Measurements from ENCODE around the gene TENM3.
"Not testable (repeated sequence)": the region's sequence is repeated elsewhere in the genome, so short reads cannot be mapped to it uniquely, and the experiment has no call there.

The TENM3 gene

GRCh38 chr4:182243204-182243603 lies at the start of gene TENM3:
Gene TENM3, plus strand, starts transcription at chr4:182243402. Its CDS starts 80,619 bp downstream, at chr4:182324021.
- DNase-seq: not testable (repeated sequence)

DNA sequence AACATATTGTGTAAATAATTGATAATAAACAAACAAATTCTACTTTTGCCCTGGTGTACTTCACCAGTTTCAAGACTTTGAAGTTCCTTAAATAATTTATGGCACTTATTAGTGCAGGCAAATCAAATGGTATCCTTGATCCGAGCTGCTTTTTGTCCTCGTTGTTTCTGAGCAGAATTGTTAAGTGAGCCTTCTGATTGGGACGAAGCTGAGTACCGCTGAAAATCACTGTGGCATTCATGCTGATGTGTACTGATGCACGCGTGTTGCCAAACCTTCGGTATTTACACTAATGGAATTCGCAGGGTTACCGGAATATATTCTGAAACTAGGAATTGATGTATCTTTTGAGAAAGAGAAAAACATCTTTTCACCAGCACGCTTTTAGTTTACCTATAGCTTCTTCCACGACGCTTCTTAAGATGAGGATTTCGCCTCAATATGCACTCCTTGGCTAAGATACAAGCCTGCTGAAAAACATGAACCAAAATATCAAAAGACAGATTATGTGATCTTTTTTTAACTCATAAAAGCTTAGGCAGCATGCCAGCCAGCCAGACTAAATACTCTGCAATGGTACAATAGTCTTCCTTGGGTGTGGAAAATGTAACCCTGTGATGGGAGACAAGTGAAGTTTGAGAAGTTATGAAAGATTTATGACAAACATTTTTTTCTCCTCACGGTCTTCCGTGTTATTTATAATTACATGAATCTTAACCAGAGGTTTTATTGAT lies 48.9 kb upstream of the TENM3 start:
- no peak for DNase-seq

GRCh38 chr4:182197611-182198010 lies 45.6 kb upstream of the TENM3 start:
- DNase-seq: no peak

DNA sequence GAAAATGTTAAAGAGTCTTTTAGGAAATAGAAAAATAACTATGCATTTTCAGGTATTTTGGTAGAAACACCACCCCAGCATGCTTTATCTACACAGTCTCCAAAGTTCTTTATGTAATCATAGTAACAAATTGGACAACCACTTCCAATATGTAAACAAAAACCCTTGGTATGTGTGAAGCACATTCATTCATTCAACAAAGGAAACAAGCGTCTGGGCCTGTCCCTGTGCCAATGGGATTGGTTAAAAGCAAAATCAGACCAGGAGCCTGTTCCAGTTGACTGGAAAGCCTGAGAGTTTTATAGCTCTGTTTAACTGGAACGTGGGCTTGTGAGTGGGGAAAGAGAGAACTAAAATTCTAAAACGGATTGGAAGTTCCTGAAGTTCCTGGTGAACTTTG lies 41.3 kb upstream of the TENM3 start:
- DNase-seq: no peak

DNA sequence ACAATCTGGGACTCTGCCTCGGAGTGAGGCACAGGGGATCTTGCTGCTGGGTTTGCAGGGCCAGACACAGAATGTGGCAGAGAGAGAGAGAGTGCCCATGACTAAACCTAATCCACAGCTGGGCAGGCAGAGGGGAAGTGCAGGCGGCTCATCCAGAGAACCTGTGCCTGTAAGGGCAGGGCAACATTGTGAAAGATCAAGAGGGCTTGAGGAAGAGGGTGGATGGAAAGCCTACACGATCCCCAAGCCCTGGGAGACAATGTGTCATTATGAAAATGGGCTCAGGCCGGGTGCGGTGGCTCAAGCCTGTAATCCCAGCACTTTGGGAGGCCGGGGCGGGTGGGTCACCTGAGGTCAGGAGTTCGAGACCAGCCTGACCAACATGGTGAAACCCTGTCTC lies 40.6 kb upstream of the TENM3 start:
- no peak for DNase-seq

DNA sequence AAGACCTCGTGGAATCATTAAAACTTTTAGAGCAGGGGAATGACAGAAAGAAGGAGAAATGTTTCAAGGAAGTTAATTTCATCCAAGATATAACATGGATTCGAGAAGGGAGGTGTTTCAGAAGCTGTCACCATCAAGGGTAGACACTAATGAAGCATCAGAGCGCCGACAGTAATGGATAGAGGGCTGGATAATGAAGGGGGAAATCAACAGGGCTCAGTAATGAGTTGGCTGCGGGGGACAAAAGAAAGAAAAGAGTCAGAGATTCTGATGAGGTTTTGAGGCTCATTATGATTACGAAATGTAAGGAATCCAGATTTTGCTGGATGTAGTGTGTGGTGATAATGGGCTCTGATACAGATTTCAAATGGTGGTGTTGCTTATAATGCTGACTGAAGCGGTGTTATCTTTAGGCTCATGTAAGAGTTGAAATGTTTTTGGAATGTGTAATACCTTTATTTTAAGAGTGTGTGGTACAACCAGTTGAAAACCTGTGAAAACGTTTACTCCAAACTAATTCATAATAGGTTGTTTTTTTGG lies 39.3 kb upstream of the TENM3 start:
- no peak for DNase-seq

DNA sequence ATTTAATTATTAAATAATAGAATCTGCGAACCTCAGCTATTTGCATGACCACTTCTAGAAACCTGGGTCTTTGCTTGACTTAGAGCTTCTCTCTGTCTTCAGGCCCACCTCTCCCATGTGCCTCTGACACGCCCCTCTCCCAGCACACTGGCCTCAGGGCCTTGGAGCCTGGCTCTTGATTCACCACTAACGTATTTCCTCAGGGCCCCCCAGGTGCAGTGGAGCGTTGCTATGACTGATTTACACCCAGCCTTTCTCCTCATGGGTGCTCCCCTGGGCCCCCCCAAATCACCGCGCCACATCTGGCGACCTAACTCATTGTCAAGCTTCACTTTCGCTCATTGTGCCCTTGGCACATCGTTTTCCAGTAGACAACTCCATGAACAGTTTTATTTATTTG lies 37.9 kb upstream of the TENM3 start:
- DNase-seq: no peak

- no peak for DNase-seq
Measured at GRCh38 chr4:182206266-182206665, 36.9 kb upstream of the TENM3 start.

- no peak for DNase-seq
Measured at GRCh38 chr4:182206916-182207315, 36.3 kb upstream of the TENM3 start.

DNA sequence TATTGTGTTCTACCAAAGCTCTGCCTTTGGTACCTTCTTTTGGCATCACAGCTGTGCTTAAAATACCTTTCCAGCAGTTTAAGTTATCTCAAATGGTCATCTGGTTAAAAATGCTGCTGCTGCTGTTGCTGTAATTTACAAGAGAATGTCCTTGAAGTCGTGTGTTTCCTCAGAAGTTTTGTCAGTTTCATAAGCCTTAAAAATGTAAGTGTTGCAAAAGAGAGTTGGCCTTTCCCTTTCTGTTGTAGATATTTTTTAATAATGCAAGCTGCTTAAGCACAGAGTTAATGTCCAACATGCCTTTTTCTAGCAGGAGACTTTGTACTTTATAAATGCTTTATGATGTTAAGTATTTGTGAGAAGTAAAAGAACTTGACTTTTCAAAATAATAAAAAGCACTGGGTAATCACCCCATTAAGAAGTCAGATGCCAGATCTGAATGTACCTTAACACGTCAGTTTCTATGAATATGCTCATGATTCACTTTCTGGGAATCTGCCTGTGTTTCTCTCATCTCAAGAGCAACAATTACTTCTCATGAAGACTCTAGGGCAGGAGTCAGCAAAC lies 35.3 kb upstream of the TENM3 start:
- no peak for DNase-seq

- DNase-seq: no peak
Measured at GRCh38 chr4:182208526-182209050, 34.6 kb upstream of the TENM3 start.

GRCh38 chr4:182212211-182212761 lies 30.9 kb upstream of the TENM3 start:
- DNase-seq: no peak

DNA sequence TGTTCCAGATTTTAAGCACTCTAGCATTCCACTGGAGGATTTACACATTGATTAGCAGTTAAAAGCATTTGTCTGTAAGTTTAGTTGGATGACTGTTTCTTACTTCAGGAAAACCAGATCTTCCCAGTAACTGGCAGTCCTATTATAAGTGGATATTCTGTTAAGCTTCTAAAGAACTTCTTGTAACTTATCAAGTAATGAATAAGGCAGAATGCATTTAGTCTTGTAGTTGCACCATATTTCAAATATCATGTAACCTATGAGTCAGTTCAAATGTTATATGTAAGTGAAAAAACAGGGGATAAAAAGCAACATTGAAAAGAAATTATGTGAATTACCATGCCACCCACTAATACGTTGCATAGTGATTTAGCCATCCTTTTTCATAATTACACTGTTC lies 30.2 kb upstream of the TENM3 start:
- DNase-seq: no peak

DNA sequence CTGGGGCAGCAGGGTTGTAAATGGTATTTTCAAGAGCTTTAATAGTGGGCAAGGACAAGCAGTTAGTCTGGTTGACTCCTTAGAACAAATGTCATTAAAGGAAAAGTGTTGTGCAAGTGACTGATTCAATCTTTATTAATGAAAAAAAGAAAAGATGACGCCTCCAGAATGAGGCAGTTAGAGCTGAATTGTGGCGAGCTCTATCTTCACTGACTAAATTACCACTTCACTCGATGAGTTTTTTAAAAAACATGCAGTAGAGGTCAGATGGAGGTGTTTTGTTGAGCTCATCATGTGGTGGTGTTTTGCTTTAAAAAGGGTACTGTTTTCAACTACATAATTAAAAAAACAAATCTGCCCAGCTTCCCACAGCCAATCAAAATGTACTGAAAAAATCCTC lies 28.1 kb upstream of the TENM3 start:
- no peak for DNase-seq

DNA sequence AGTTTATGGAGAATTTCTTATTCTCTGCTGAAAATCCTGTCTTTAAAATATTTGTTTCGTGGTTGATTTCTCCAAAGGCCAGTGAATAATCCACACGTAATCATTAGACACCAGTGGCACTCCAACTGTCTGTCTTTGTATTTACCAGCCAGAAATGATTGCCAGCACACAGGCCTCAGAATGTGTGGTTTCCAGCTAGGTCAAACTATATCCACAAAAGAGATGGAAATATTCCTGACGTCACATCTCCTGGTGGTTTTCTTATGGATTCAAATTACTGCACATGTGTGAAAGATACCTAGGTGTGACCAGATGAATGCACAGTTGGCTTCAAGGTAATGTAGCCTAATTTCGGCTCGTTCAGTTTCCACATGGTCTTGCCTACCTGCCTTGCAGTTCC lies 27.2 kb upstream of the TENM3 start:
- DNase-seq: no peak

GRCh38 chr4:182219411-182220056 lies 23.7 kb upstream of the TENM3 start:
- DNase-seq: no peak

DNA sequence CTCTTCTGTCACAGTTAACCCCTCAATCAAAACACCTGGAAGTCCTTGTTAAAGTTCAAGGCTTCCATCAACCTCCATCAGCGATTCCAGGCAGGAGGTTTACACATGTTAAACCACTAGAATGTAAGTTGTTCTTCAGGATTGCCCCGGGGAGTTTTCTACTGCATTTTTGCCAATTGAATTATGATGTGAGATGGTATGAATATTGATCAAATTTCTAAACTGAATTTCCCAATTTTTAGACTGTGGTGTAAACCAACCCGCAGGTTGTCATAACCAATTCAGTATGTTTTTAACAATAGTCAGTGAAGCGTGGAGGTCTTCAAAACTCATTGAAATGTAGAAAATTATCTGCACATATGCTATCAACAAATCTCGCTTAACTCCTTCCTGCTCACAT lies 21.2 kb upstream of the TENM3 start:
- DNase-seq: no peak

- no peak for DNase-seq
Measured at GRCh38 chr4:182222766-182223165, 20.4 kb upstream of the TENM3 start.

GRCh38 chr4:182223708-182224107 lies 19.5 kb upstream of the TENM3 start:
- DNase-seq: no peak

- no peak for DNase-seq
Measured at GRCh38 chr4:182224192-182224850, 18.9 kb upstream of the TENM3 start.

- peak in 1 of 2 experiments; percentile 14 for DNase-seq
Measured at GRCh38 chr4:182225257-182225852, 17.8 kb upstream of the TENM3 start.

GRCh38 chr4:182227611-182228010 lies 15.6 kb upstream of the TENM3 start:
- DNase-seq: no peak

Measured in Kasumi-1 (cell line).